HEK293 (cell line): ENCODE measurements around the gene CD2AP.
A peak's percentile ranks its signal among the peaks of the same experiment; 100 is the strongest.

Source experiments
- AEBP2 ChIP-seq: fragments of 450-650 bp; formaldehyde crosslinking; IDR thresholded peaks from 2 replicates; pipeline ENCODE4 v1.5.1; 2016; ENCODE audit warnings: missing biosample characterization, missing genetic modification characterization, borderline replicate concordance
- ELK4 ChIP-seq: IDR thresholded peaks from 2 replicates; pipeline ENCODE4 v1.6.1; 2011; ENCODE audit warnings: mild to moderate bottlenecking, low read depth, low read length, borderline replicate concordance
- GLIS1 ChIP-seq: fragments of 450-650 bp; formaldehyde crosslinking; IDR thresholded peaks from 2 replicates; pipeline ENCODE4 v1.5.1; 2016; ENCODE audit warnings: missing biosample characterization, missing genetic modification characterization
- KLF17 ChIP-seq: fragments of 450-650 bp; formaldehyde crosslinking; IDR thresholded peaks from 2 replicates; pipeline ENCODE4 v1.5.1; 2016; ENCODE audit warnings: missing biosample characterization, missing genetic modification characterization
- PBX3 ChIP-seq: sonication (generic); formaldehyde crosslinking; IDR thresholded peaks from 2 replicates; pipeline ENCODE4 v1.8.1; 2022; ENCODE audit warnings: mild to moderate bottlenecking, moderate library complexity, missing genetic modification reagents
- SP2 ChIP-seq: fragments of 450-650 bp; formaldehyde crosslinking; IDR thresholded peaks from 2 replicates; pipeline ENCODE4 v1.5.1; 2016; ENCODE audit warnings: missing biosample characterization, missing genetic modification characterization
- ZBTB11 ChIP-seq: fragments of 450-650 bp; formaldehyde crosslinking; conservative IDR thresholded peaks from 2 replicates; pipeline ENCODE4 v1.5.1; 2016; ENCODE audit warnings: low read depth, missing biosample characterization, missing genetic modification characterization
- ZBTB8A ChIP-seq: fragments of 450-650 bp; formaldehyde crosslinking; IDR thresholded peaks from 2 replicates; pipeline ENCODE4 v1.5.1; 2016; ENCODE audit warnings: missing biosample characterization, missing genetic modification characterization
- ZNF138 ChIP-seq: fragments of 450-650 bp; formaldehyde crosslinking; IDR thresholded peaks from 2 replicates; pipeline ENCODE4 v1.5.1; 2016; ENCODE audit warnings: missing biosample characterization, missing genetic modification characterization, borderline replicate concordance
- ZNF155 ChIP-seq: fragments of 450-650 bp; formaldehyde crosslinking; IDR thresholded peaks from 2 replicates; pipeline ENCODE4 v1.5.1; 2016; ENCODE audit warnings: missing biosample characterization, missing genetic modification characterization
- ZNF174 ChIP-seq: fragments of 450-650 bp; formaldehyde crosslinking; IDR thresholded peaks from 2 replicates; pipeline ENCODE4 v1.5.0; 2017; ENCODE audit warnings: missing biosample characterization, mild to moderate bottlenecking, missing genetic modification characterization
- ZNF302 ChIP-seq: fragments of 450-650 bp; formaldehyde crosslinking; IDR thresholded peaks from 2 replicates; pipeline ENCODE4 v1.5.1; 2016; ENCODE audit warnings: missing biosample characterization, missing genetic modification characterization, low read depth
- ZNF37A ChIP-seq: fragments of 450-650 bp; IDR thresholded peaks from 2 replicates; pipeline ENCODE4 v1.5.1; 2018; ENCODE audit warnings: missing biosample characterization, missing genetic modification characterization
- ZNF518A ChIP-seq: fragments of 450-650 bp; formaldehyde crosslinking; conservative IDR thresholded peaks from 2 replicates; pipeline ENCODE4 v1.5.1; 2016; ENCODE audit warnings: low read depth, missing biosample characterization, missing genetic modification characterization
- ZNF558 ChIP-seq: fragments of 450-650 bp; formaldehyde crosslinking; IDR thresholded peaks from 2 replicates; pipeline ENCODE4 v1.5.1; 2016; ENCODE audit warnings: missing biosample characterization, missing genetic modification characterization
- ZNF596 ChIP-seq: fragments of 450-650 bp; IDR thresholded peaks from 2 replicates; pipeline ENCODE4 v1.5.0; 2018; ENCODE audit warnings: missing biosample characterization, mild to moderate bottlenecking, missing genetic modification characterization, moderate library complexity
- ZNF639 ChIP-seq: fragments of 450-650 bp; formaldehyde crosslinking; IDR thresholded peaks from 2 replicates; pipeline ENCODE4 v1.5.1; 2016; ENCODE audit warnings: missing biosample characterization, missing genetic modification characterization
- ZNF645 ChIP-seq: fragments of 450-650 bp; formaldehyde crosslinking; IDR thresholded peaks from 2 replicates; pipeline ENCODE4; 2016; ENCODE audit warnings: missing biosample characterization, missing genetic modification characterization
- ZNF654 ChIP-seq: fragments of 450-650 bp; formaldehyde crosslinking; IDR thresholded peaks from 2 replicates; pipeline ENCODE4 v1.5.1; 2016; ENCODE audit warnings: low read depth, missing biosample characterization, missing genetic modification characterization
- ZSCAN18 ChIP-seq: fragments of 450-650 bp; formaldehyde crosslinking; IDR thresholded peaks from 2 replicates; pipeline ENCODE4 v1.5.1; 2016; ENCODE audit warnings: missing biosample characterization, missing genetic modification characterization

CD2AP gene

GRCh38 chr6:47477497-47478232 lies at the start of gene CD2AP (continued):
- TF ChIP-seq ZNF639 (tag by site-specific recombination) (no peak; the same call in none of the 2 replicates), ZNF302 (tag by site-specific recombination) (no peak), ZNF155 (tag by site-specific recombination) (no peak), ZNF138 (tag by site-specific recombination) (no peak), ZBTB8A (tag by site-specific recombination) (no peak; the same call in 1 of the 2 replicates), AEBP2 (tag by site-specific recombination) (no peak), ELK4 (no peak), KLF17 (tag by site-specific recombination) (peak; percentile 72), ZNF645 (tag by site-specific recombination) (no peak), GLIS1 (tag by site-specific recombination) (peak; percentile 69), ZBTB11 (tag by site-specific recombination) (peak; percentile 32; the same call in 1 of the 2 replicates), SP2 (tag by site-specific recombination) (peak; percentile 80), PBX3 (CRISPR knock-in tag) (0 out of 2 replicates have a peak, but pooled peaks have one; percentile 19), ZNF654 (no peak), ZNF596 (tag by site-specific recombination) (peak; percentile 70), ZNF518A (tag by site-specific recombination) (no peak), ZNF37A (tag by site-specific recombination) (no peak), ZNF174 (no peak), ZNF558 (tag by site-specific recombination) (no peak), ZSCAN18 (tag by site-specific recombination) (no peak)
